GM21381 (cell line): ENCODE results near the gene OTOGL.

ENCODE experiments used
- ATAC-seq: cut with Tn5 transposase; IDR thresholded peaks from one replicate; pipeline ENCODE4 v1.9.1; 2021; ENCODE audit warnings: mild to moderate bottlenecking, moderate library complexity; ENCODE audit not compliant: unreplicated experiment

The OTOGL gene

GRCh38 chr12:80422550-80422949, 323.2 kb downstream of the OTOGL start:
- ATAC-seq = no peak
